T follicular helper cell (primary cell): ENCODE results near the gene TBRG1.

ENCODE experiments used
- DNase-seq: peaks from one replicate; pipeline ENCODE4 v3.0.0-alpha.2; 2020; ENCODE audit warnings: low read depth

TBRG1 gene

GRCh38 chr11:124658986-124659385, 36.3 kb downstream of the TBRG1 start:
- no peak for DNase-seq

- DNase-seq, result no peak
Observed at GRCh38 chr11:124661553-124661952, 38.9 kb downstream of the TBRG1 start.

- DNase-seq, result no peak
Observed at GRCh38 chr11:124662106-124662505, 39.4 kb downstream of the TBRG1 start.

GRCh38 chr11:124663861-124664260, 41.2 kb downstream of the TBRG1 start:
- no peak for DNase-seq

- DNase-seq, result no peak
Observed at GRCh38 chr11:124667601-124668000, 44.9 kb downstream of the TBRG1 start.

- peak; percentile 33 for DNase-seq
Observed at GRCh38 chr11:124669193-124669592, 46.5 kb downstream of the TBRG1 start.

GRCh38 chr11:124670732-124671131, 48.1 kb downstream of the TBRG1 start:
- peak; percentile 16 for DNase-seq

- no peak for DNase-seq
Observed at GRCh38 chr11:124672536-124673215, 50.0 kb downstream of the TBRG1 start.

- peak; percentile 73 for DNase-seq
Observed at GRCh38 chr11:124673333-124674167, 50.9 kb downstream of the TBRG1 start, which contains the start of the genes SIAE and SPA17. Gene SIAE (minus strand): TSS chr11:124673739. CDS start chr11:124673708, 31 bp downstream. Gene SPA17 (plus strand): TSS chr11:124673904. CDS start chr11:124675265, 1,361 bp downstream.

GRCh38 chr11:124674168-124674517, 51.5 kb downstream of the TBRG1 start:
- DNase-seq, result no peak

GRCh38 chr11:124674571-124674970, 51.9 kb downstream of the TBRG1 start:
- no peak for DNase-seq

GRCh38 chr11:124676386-124676785, 53.7 kb downstream of the TBRG1 start:
- DNase-seq, result no peak

GRCh38 chr11:124678416-124678815, 55.8 kb downstream of the TBRG1 start:
- no peak for DNase-seq

GRCh38 chr11:124681421-124681820, 58.8 kb downstream of the TBRG1 start:
- no peak for DNase-seq

GRCh38 chr11:124682443-124682842, 59.8 kb downstream of the TBRG1 start:
- no peak for DNase-seq
